NCI-H2196 treated with DMSO at 0.1 percent for 48 hours (cell line): ENCODE measurements around the gene LIN52.

Experiments
- DNase-seq: peaks from one replicate; lab custom pipeline; 2025; ENCODE audit not compliant: unreplicated experiment; lab: John Stamatoyannopoulos, UW

Gene LIN52

GRCh38 chr14:74084277-74085046 is at the start of gene LIN52, which contains the start of gene ALDH6A1:
TSS of gene LIN52 (plus strand) at chr14:74084956. CDS start at chr14:74084975, 19 bp downstream.
TSS of gene ALDH6A1 (minus strand) at chr14:74084453. CDS start at chr14:74084394, 59 bp downstream.
- DNase-seq: peak; percentile 100

DNA sequence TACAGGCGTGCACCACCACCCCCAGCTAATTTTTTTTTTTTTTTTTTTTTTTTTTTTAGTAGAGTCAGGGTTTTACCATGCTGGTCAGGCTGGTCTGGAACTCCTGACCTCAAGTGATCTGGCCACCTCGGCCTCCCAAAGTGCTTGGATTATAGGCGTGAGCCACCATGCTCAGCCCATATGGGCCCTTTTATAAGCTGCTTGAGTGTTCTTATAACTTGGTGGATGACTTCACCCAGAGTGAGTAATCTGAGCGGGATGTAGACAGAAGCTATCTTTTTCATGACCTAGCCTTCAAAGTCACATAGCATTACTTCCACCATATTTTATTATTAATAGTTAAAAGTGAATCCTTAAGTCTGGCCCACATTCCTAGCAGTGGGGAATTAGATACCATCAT is 49.2 kb upstream of the LIN52 start:
- DNase-seq: no peak

- no peak for DNase-seq
These were observed 46.5 kb upstream of the LIN52 start for GRCh38 chr14:74038020-74038859.

GRCh38 chr14:74042296-74042695 is 42.5 kb upstream of the LIN52 start:
- no peak for DNase-seq

DNA sequence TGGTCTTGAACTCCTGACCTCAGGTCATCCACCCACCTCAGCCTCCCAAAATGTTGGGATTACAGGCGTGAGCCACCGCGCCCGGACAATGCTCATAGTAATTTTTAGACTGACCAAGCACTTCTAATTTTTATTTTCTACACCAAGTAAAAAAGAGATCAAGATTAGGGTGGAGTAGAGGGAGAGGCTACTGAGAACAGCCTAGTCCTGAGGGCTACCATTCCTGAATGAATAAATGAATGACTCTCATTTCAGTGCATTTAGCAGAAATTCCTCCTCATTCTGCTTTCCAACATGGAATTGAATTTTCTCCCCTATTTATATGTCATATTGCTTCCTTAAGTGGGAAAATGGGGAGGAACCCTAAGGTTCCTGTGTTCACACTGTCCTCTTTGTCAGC is 39.2 kb upstream of the LIN52 start:
- no peak for DNase-seq

DNA sequence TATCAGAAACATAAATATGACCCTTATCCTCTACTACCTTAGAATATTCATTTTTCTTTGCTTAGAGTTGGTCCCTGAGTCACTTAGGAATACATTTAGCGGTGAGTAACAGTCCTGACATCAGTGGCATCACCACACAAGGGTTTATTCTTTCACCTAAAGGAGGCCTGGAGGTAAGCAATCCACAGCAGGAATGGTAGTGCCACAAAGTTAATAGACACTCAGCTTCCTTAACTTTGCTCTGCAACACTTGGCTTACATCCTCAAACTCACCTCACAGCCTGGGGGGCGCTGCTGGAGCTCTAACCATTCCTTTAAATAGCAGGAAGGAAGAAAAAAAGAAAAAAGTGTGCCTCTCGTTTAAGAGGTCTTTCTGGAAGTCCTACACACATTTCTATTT is 36.5 kb upstream of the LIN52 start:
- DNase-seq: no peak

DNA sequence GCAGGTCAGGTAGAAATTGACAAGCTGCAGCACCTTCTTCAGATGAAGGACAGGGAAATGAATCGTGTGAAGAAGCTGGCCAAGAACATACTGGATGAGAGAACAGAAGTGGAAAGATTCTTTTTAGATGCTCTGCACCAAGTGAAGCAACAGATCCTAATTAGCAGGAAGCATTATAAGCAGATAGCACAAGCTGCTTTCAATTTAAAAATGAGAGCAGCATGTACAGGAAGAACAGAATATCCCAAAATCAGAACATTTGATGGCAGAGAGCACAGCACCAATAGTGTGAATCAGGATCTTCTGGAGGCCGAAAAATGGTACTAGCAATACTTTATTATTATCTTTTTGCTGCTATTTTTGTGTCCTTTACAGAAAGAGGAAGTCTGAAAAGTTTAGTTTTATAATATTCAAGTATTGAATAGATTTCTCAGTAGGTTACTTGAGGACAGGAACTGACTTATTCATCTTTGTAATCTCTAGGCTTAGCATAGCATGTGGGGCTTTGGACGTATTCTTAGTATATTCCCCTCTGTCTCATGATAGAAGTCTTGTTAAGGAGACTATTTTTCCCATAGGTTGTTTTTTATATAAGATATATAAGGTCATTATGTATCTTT is 34.8 kb upstream of the LIN52 start:
- DNase-seq: no peak

- DNase-seq: no peak
These were observed 22.0 kb upstream of the LIN52 start for GRCh38 chr14:74062809-74063150.

DNA sequence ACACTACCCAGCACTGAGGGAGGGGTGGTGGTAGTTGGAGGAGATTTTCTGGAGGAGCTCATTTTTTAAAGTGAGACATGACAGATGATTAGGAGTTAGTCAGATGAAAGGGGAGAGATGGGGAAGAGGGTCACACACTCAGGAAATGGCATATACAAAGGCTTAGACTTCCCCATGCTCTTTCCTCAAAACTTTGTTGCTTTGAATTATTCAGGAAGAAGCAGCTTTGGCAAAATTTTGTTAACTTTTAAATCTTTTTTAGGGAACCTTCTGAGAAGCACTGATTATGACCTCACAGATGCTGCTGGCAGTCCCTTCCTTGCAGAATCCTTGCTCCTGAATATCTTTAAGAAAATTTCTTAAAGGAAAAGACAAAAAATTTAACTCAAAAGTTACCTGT is 20.3 kb upstream of the LIN52 start:
- DNase-seq: no peak

GRCh38 chr14:74064883-74065282 is 19.9 kb upstream of the LIN52 start:
- DNase-seq: no peak

- DNase-seq: no peak
These were observed 18.8 kb upstream of the LIN52 start for GRCh38 chr14:74065746-74066575.

GRCh38 chr14:74077401-74077800 is 7.4 kb upstream of the LIN52 start:
- no peak for DNase-seq

GRCh38 chr14:74080820-74081460 is 3.8 kb upstream of the LIN52 start:
- no peak for DNase-seq

- DNase-seq: no peak
These were observed 3.3 kb upstream of the LIN52 start for GRCh38 chr14:74081491-74081890.

- DNase-seq: no peak
These were observed 1.6 kb upstream of the LIN52 start for GRCh38 chr14:74083161-74083560.

DNA sequence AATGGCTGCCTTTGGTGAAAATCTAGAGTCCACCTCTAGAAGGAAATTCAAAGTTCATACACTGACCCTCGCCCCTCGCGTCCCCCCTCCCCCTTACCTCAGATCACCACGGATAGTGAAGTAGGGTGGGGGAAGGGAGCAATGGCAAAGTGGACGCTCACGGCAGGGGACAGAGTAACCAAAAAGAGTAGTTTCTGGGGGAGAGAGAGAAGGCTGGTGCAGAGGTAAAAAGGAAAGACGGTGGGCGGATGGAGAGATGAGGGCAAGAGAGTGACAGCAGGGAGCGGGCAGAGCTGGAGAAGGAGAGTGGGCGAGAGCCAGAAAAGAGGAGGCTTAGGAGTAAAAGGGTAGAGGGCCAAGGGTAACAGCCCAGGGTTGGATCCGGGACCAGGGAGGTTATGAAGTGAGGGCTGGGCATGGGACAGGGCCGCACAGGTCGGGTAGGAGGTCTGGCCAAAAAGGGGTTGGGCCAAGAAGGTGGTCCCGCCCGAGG is 926 bp upstream of the LIN52 start:
- no peak for DNase-seq

DNA sequence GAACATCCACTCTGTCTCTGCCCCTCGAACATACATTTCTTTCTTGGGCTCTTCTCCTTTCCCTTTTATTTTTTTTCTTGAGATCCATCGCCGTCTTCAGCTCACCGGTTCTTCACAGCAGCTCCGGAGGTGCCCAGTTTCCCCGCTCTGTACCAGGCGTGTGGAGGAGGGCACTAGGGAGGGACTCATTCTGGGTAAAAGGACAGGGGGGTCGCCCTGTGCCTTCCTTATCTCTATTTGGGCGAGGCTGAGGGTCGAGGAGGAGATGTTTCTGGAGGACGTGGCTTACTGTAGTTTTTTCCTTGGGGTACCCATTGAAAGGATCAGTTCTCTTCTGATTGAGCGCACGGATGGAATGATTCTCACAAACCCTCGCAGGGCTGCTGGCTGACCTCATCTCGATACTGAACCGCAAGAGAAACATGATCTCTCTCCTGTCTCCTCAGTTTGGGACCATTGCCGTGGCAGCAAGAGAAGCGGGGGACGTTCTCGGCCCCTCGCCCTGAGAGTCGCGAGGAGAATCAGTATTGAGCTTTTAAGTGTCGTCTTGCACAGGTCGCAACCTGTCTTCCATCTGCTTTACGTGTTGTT is 386 bp downstream of the LIN52 start:
- no peak for DNase-seq

- DNase-seq: no peak
These were observed 1.1 kb downstream of the LIN52 start for GRCh38 chr14:74085828-74086227.

- no peak for DNase-seq
These were observed 4.7 kb downstream of the LIN52 start for GRCh38 chr14:74089251-74090020.
